H9 (cell line): ENCODE results near the gene PDE6H. TPM values are rescaled to one million over a fixed set of nuclear protein-coding genes. Genes with fewer than 3 reads are reported as not detected.

Experiments
- DNase-seq: peaks from one replicate; pipeline ENCODE4 v3.0.0-alpha.2; 2017
- H2AFZ ChIP-seq: one replicate; pipeline ENCODE4 v1.6.1; 2013; ENCODE audit warnings: mild to moderate bottlenecking, low read length, control low read depth, moderate library complexity
- H2AK5ac ChIP-seq: 2 replicates; pipeline ENCODE4 v1.6.1; 2013; ENCODE audit warnings: low read length, control low read depth, mixed read lengths; ENCODE audit not compliant: insufficient read length
- H2BK120ac ChIP-seq: one replicate; pipeline ENCODE4 v1.6.1; 2013; ENCODE audit warnings: low read depth, mild to moderate bottlenecking, low read length, control low read depth, inconsistent platforms; ENCODE audit not compliant: poor library complexity, severe bottlenecking
- H2BK12ac ChIP-seq: 2 replicates; pipeline ENCODE4 v1.6.1; 2013; ENCODE audit warnings: low read length, control low read depth, mixed read lengths, low read depth; ENCODE audit not compliant: insufficient read length
- H2BK15ac ChIP-seq: 2 replicates; pipeline ENCODE4 v1.6.1; 2013; ENCODE audit warnings: low read depth, low read length, control low read depth
- H2BK20ac ChIP-seq: one replicate; pipeline ENCODE4 v1.6.1; 2013; ENCODE audit warnings: low read depth, mild to moderate bottlenecking, low read length, control low read depth, inconsistent platforms; ENCODE audit not compliant: poor library complexity, severe bottlenecking
- H2BK5ac ChIP-seq: 2 replicates; pipeline ENCODE4 v1.6.1; 2013; ENCODE audit warnings: low read length, control low read depth, mixed read lengths; ENCODE audit not compliant: insufficient read length
- H3K14ac ChIP-seq: 2 replicates; pipeline ENCODE4 v1.6.1; 2013; ENCODE audit warnings: low read length, control low read depth; ENCODE audit not compliant: insufficient read depth
- H3K18ac ChIP-seq: 2 replicates; pipeline ENCODE4 v1.6.1; 2013; ENCODE audit warnings: low read depth, mild to moderate bottlenecking, mixed read lengths, low read length, control low read depth; ENCODE audit not compliant: insufficient read length
- H3K23ac ChIP-seq: 2 replicates; pipeline ENCODE4 v1.6.1; 2013; ENCODE audit warnings: low read length, control low read depth, mixed read lengths, low read depth; ENCODE audit not compliant: insufficient read length
- H3K23me2 ChIP-seq: 2 replicates; pipeline ENCODE4 v1.6.1; 2013; ENCODE audit warnings: low read depth, mild to moderate bottlenecking, mixed read lengths, low read length, control low read depth; ENCODE audit not compliant: insufficient read length, poor library complexity, severe bottlenecking
- H3K27ac ChIP-seq: 2 replicates; pipeline ENCODE4 v1.5.1; 2013; ENCODE audit warnings: low read length, control low read depth, mixed read lengths, low read depth; ENCODE audit not compliant: insufficient read length
- H3K27me3 ChIP-seq: 2 replicates; pipeline ENCODE4 v1.6.1; 2013; ENCODE audit warnings: low read length, control low read depth, inconsistent platforms; ENCODE audit not compliant: insufficient read depth
- H3K4ac ChIP-seq: 2 replicates; pipeline ENCODE4 v1.6.1; 2013; ENCODE audit warnings: low read depth, mild to moderate bottlenecking, control low read depth, inconsistent platforms, low read length, moderate library complexity
- H3K4me1 ChIP-seq: 2 replicates; pipeline ENCODE4 v1.6.1; 2013; ENCODE audit warnings: low read length, control low read depth, inconsistent platforms; ENCODE audit not compliant: insufficient read depth
- H3K4me2 ChIP-seq: 2 replicates; pipeline ENCODE4 v1.6.1; 2013; ENCODE audit warnings: low read length, control low read depth, mixed read lengths; ENCODE audit not compliant: insufficient read length, insufficient read depth
- H3K56ac ChIP-seq: 2 replicates; pipeline ENCODE4 v1.6.1; 2013; ENCODE audit warnings: low read depth, mild to moderate bottlenecking, mixed read lengths, low read length, control low read depth; ENCODE audit not compliant: insufficient read length
- H3K79me1 ChIP-seq: 2 replicates; pipeline ENCODE4 v1.6.1; 2013; ENCODE audit warnings: low read depth, mild to moderate bottlenecking, moderate library complexity, low read length, control low read depth, inconsistent platforms; ENCODE audit not compliant: insufficient read depth, poor library complexity, severe bottlenecking
- H3K79me2 ChIP-seq: 2 replicates; pipeline ENCODE4 v1.6.1; 2013; ENCODE audit warnings: low read length, control low read depth, inconsistent platforms; ENCODE audit not compliant: insufficient read depth
- H3K9ac ChIP-seq: 2 replicates; pipeline ENCODE4 v1.6.1; 2013; ENCODE audit warnings: low read length, control low read depth, mixed read lengths; ENCODE audit not compliant: insufficient read length; ENCODE audit errors: extremely low read depth
- H3K9me3 ChIP-seq: one replicate; pipeline ENCODE4 v1.6.1; 2013; ENCODE audit warnings: low read depth, low read length, inconsistent platforms; ENCODE audit not compliant: control insufficient read depth
- H3T11ph ChIP-seq: one replicate; pipeline ENCODE4 v1.6.1; 2013; ENCODE audit warnings: mild to moderate bottlenecking, low read length, control low read depth, inconsistent platforms
- H4K20me1 ChIP-seq: one replicate; pipeline ENCODE4 v1.6.1; 2013; ENCODE audit not compliant: control insufficient read depth, insufficient read length, insufficient read depth
- H4K5ac ChIP-seq: 2 replicates; pipeline ENCODE4 v1.6.1; 2013; ENCODE audit warnings: low read depth, mild to moderate bottlenecking, mixed read lengths, low read length, control low read depth; ENCODE audit not compliant: insufficient read length
- H4K8ac ChIP-seq: replicated peaks from 2 replicates; pipeline ENCODE4 v1.6.1; 2013; ENCODE audit warnings: low read length, control low read depth, mixed read lengths, low read depth; ENCODE audit not compliant: insufficient read length
- H4K91ac ChIP-seq: 2 replicates; pipeline ENCODE4 v1.6.1; 2013; ENCODE audit warnings: low read depth, mild to moderate bottlenecking, moderate library complexity, mixed read lengths, low read length, control low read depth; ENCODE audit not compliant: insufficient read length
- H3K27ac Mint-ChIP-seq, 3 experiments: 2 replicates in 2 of 3; 3 replicates in 1 of 3; pipeline ENCODE4 v1.8.0; 2020 to 2021; ENCODE audit warnings: mixed read lengths in 3 of 3, mild to moderate bottlenecking in 1 of 3, moderate library complexity in 1 of 3
- H3K27me3 Mint-ChIP-seq: 2 replicates; pipeline ENCODE4 v1.8.0; 2021; ENCODE audit warnings: low read depth, mild to moderate bottlenecking, moderate library complexity, mixed read lengths
- H3K36me3 Mint-ChIP-seq, 3 experiments: 2 replicates in 2 of 3; 3 replicates in 1 of 3; pipeline ENCODE4 v1.8.0; 2020 to 2021; ENCODE audit warnings: low read depth in 3 of 3, mixed read lengths in 3 of 3; ENCODE audit not compliant: insufficient read depth in 1 of 3
- H3K4me1 Mint-ChIP-seq, 2 experiments: 2 replicates each; pipeline ENCODE4 v1.8.0; 2020; ENCODE audit warnings: mixed read lengths in 2 of 2
- H3K4me3 Mint-ChIP-seq, 2 experiments: 2 replicates in 1 of 2; 3 replicates in 1 of 2; pipeline ENCODE4 v1.8.0; 2020 to 2021; ENCODE audit warnings: mild to moderate bottlenecking in 2 of 2, mixed read lengths in 2 of 2, moderate library complexity in 1 of 2
- H3K9me3 Mint-ChIP-seq, 2 experiments: 2 replicates in 1 of 2; 3 replicates in 1 of 2; pipeline ENCODE4 v1.8.0; 2020; ENCODE audit warnings: mild to moderate bottlenecking in 2 of 2, mixed read lengths in 2 of 2, moderate library complexity in 1 of 2
- WGBS: extraction: QIAGEN DNeasy Blood & Tissue Kit; methylation state at CpG from one replicate; pipeline ENCODE4 v1.1.7; 2013; ENCODE audit warnings: missing lambda C conversion rate, low lambda C conversion rate, mixed read lengths; ENCODE audit not compliant: insufficient read length; ENCODE audit errors: extremely low coverage; 5-methylcytosine and 5-hydroxymethylcytosine counted together
- total RNA-seq: library from RNA; stranded (reverse); gene quantifications from 2 replicates; pipeline ENCODE4 v1.2.1, GENCODE V29; 2021
- TF ChIP-seq, protein P1 (sequence below): fragments of 200-600 bp; sonication (generic); conservative IDR thresholded peaks from 3 replicates; pipeline ENCODE4 v1.8.0; 2021; ENCODE audit warnings: antibody characterized with exemption, mild to moderate bottlenecking

PDE6H gene
- total RNA-seq, 1 experiment from 2014 or later, result not detected

DNA sequence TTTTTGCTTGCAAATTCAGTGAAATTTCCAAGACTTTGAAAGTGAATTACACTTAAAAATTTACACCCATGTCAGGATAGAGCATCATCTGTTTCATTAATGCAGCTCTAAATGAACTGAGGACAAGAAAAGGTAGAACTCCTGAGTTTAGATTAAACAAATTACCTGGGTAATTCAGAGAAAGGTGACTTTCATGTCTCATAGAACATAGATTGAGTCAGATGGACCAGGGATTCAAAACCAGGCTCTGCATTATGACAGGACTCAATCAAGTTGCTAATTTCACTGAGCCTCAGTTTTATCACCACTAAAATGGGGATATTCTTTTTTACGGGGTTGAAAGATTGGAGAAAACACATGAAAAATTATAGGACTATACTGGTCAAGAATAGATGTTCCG, 15.9 kb upstream of the PDE6H start:
- H3K4me2 ChIP-seq, result no peak overlapping the region
- no CpG with 5 or more reads among the region's 2 CpGs for WGBS
- no peak overlapping the region for H3K9ac ChIP-seq
- H3K27ac ChIP-seq, result no peak overlapping the region
- no peak overlapping the region for H4K91ac ChIP-seq
- no peak overlapping the region for H3K4ac ChIP-seq
- H2BK15ac ChIP-seq, result no peak overlapping the region
- H2AFZ ChIP-seq, result no peak overlapping the region
- H2BK20ac ChIP-seq, result no peak overlapping the region
- no peak overlapping the region for H2BK120ac ChIP-seq
- H3K4me1 ChIP-seq, result peaks cover 8% of the 10 kb centered on the region
- Mint-ChIP-seq H3K4me3 (no peak overlapping the region), H3K27ac (no peak overlapping the region), H3K36me3 (no peaks in the 10 kb centered on the region), H3K27me3 (no peaks in the 10 kb centered on the region), H3K9me3 (no peaks in the 10 kb centered on the region), H3K4me1 (peaks cover 12 to 13% of the 10 kb centered on the region in 2 experiments)
- no peak overlapping the region for H2BK5ac ChIP-seq
- no peak overlapping the region for H3T11ph ChIP-seq
- H3K56ac ChIP-seq, result no peak overlapping the region
- no peaks in the 10 kb centered on the region for H3K79me2 ChIP-seq
- DNase-seq, result no peak
- no peaks in the 10 kb centered on the region for H3K79me1 ChIP-seq
- no peak overlapping the region for H3K14ac ChIP-seq
- H3K23ac ChIP-seq, result no peak overlapping the region
- H3K23me2 ChIP-seq, result no peaks in the 10 kb centered on the region
- no peak overlapping the region for H2BK12ac ChIP-seq
- H4K20me1 ChIP-seq, result no peaks in the 10 kb centered on the region
- no peak overlapping the region for H4K5ac ChIP-seq
- H3K27me3 ChIP-seq, result no peaks in the 10 kb centered on the region
- H3K18ac ChIP-seq, result no peak overlapping the region
- no peaks in the 10 kb centered on the region for H3K9me3 ChIP-seq
- TF ChIP-seq, protein P1, sequence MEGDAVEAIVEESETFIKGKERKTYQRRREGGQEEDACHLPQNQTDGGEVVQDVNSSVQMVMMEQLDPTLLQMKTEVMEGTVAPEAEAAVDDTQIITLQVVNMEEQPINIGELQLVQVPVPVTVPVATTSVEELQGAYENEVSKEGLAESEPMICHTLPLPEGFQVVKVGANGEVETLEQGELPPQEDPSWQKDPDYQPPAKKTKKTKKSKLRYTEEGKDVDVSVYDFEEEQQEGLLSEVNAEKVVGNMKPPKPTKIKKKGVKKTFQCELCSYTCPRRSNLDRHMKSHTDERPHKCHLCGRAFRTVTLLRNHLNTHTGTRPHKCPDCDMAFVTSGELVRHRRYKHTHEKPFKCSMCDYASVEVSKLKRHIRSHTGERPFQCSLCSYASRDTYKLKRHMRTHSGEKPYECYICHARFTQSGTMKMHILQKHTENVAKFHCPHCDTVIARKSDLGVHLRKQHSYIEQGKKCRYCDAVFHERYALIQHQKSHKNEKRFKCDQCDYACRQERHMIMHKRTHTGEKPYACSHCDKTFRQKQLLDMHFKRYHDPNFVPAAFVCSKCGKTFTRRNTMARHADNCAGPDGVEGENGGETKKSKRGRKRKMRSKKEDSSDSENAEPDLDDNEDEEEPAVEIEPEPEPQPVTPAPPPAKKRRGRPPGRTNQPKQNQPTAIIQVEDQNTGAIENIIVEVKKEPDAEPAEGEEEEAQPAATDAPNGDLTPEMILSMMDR, result no peak
- H4K8ac ChIP-seq, result no peak overlapping the region
- H2AK5ac ChIP-seq, result no peak overlapping the region
